GM18502 (cell line): Measurements from ENCODE around the gene ZNF823.
"Not testable (repeated sequence)": the region's sequence is repeated elsewhere in the genome, so short reads cannot be mapped to it uniquely, and the experiment has no call there.

Experiments
- ATAC-seq: cut with Tn5 transposase; IDR thresholded peaks from one replicate; pipeline ENCODE4 v1.9.1; 2021; ENCODE audit warnings: mild to moderate bottlenecking; ENCODE audit not compliant: unreplicated experiment, poor library complexity

Gene ZNF823

DNA sequence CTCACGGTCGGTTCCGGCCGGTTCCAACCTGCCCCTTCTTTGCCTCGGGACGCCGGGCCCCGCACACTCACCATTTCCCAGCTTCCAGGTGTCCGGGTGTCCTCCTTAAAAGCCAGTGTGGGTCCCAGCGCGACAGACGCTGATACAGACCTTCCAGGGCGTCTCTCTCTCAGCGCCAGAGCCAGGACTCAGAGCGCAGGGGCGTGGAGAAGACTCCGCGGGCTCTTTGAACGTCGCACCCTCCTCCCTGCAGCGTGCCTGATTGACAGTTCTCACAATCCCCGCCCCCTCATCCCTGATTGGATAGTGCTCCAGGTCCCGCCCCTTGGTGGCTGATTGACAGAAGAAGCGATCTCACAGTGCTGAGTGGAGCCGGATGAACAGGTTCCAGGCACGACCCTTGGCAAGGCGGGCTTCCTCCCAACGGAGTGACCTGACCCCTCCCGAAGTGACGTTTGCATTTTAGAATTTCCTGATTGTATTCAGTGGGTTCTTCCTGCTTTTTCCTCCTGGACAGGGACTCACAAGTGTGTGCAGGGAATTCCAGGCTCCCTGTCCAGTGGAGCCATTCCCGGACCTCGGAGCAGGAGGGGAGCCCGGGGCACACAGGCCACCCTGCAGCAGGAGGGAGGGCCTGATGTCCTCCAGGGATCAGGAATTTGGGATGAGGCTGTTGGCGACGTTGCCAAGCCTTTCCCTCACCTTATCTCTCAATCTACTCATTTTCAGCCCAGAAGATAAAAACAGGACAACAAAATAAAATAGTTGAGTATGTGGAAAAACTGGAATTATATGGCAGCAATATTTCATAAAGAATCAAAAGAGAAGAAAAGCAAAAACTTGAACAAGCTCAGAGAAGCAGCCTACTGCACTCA lies at the start of gene ZNF823:
TSS of gene ZNF823 (minus strand) at position 201 of the 875 bp plus-strand sequence. CDS start at position 74, 127 bp downstream.
- peak; percentile 95 for ATAC-seq

- no peak for ATAC-seq
Measured at GRCh38 chr19:11787536-11787935, 48.8 kb upstream of the ZNF823 start.

DNA sequence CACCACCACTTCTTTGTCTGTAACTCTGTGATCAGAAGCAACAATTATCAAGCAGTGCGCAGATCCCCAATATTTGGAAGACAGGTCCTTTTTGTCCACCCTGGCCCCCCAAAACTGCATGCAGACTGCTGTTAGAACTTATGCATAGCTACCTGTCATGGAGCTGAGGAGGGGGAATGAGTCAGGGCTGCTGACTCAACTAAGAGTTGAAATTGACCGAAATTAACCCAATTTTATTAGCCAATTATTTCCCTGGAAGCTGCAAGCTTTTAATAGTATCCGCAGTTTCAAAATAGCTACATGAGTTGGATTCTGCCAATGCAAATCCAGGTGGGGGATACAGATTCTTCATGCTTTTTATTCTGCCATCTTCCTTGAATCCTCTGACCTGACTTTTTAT lies 45.6 kb upstream of the ZNF823 start:
- no peak for ATAC-seq

DNA sequence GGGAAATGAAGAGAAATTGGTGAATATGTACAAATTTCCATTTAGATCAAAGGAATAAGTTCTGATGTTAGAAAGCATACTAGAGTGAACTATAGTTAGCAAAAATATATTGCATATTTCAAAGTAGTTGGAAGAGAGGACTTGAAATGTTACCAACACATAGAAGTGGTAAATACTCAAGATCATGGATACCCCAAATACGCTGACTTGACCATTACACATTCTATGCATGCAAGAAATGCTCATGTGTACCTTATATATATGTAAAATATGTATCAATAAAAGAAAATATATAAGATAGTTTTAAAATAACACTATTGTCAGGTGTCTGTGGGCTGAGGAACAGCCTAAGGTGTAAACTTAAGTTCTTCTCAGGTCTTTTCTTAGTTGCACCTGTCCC lies 45.0 kb upstream of the ZNF823 start:
- no peak for ATAC-seq

DNA sequence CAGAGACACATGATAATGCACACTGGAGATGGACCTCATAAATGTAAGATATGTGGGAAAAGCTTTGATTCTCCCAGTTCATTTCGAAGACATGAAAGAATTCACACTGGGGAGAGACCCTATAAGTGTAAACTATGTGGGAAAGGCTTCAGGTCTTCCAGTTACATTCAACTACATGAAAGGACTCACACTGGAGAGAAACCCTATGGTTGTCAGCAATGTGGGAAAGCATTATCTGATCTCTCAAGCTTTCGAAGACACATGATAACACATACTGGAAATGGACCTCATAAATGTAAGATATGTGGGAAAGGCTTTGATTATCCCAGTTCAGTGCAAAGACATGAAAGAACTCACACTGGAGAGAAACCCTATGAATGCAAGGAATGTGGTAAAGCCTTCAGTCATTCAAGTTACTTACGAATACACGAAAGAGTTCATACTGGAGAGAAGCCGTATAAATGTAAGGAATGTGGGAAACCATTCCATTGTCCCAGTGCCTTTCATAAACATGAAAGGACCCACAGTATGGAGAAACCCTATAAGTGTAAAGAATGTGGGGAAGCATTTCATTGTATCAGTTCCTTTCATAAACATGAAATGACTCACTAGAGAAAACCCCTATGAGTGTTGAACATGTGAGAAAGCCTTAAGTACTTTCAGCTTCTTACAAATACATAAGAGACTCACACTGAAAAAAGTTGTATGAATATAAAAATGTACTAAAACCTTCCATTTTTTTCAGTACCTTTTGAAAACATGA lies 42.7 kb upstream of the ZNF823 start:
- no peak for ATAC-seq

DNA sequence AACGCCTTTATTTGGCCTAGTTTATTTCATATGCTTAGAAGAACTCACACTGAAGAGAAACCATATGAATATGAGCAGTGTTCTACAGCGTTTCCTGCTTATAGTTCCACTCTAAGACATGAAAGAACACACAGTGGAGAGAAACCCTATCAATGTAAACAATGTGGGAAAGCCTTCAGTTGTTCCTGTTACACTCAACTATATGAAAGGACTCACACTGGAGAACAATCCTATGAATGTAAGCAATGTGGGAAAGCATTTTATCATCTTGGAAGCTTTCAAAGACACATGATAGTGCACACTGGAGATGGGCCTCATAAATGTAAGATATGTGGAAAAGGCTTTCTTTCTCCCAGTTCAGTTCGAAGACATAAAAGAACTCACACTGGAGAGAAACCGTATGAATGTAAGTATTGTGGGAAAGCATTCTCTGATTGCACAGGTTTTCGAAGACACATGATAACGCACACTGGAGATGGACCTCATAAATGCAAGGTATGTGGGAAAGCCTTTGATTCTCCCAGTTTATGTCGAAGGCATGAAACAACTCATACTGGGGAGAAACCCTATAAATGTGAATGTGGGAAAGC lies 41.8 kb upstream of the ZNF823 start:
- no peak for ATAC-seq

DNA sequence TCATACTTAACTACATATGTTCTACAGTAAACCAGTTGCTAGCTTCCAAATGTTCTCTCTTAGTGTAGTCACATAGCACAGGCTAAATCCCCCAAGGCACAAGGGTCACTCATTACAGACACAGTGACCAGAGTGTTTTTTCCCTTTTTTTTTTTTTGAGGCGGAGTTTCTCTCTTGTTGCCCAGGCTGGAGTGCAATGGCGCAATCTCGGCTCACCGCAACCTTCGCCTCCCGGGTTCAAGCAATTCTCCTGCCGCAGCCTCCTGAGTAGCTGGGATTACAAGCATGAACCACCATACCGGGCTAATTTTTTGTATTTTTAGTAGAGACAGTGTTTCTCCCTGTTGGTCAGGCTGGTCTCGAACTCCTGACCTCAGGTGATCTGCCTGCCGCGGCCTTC lies 37.9 kb upstream of the ZNF823 start:
- ATAC-seq = not testable (repeated sequence)

- ATAC-seq = not testable (repeated sequence)
Measured at GRCh38 chr19:11771520-11771919, 32.8 kb upstream of the ZNF823 start.

DNA sequence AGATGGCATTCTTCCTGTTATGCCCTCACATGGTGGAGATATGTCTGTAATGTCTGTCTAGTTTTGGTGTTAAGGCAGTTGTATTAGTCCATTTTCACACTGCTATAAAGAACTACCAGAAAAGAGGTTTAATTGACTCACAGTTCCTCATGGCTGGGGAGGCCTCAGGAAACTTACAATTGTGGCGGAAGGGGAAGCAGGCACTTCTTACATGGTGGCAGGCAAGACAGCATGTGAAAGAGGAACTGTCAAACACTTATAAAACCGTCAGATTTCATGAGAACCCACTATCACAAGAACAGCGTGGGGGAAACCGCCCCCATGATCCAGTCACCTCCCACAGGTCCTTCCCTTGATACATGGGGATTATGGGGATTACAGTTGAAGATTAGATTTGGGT lies 31.2 kb upstream of the ZNF823 start:
- no peak for ATAC-seq

DNA sequence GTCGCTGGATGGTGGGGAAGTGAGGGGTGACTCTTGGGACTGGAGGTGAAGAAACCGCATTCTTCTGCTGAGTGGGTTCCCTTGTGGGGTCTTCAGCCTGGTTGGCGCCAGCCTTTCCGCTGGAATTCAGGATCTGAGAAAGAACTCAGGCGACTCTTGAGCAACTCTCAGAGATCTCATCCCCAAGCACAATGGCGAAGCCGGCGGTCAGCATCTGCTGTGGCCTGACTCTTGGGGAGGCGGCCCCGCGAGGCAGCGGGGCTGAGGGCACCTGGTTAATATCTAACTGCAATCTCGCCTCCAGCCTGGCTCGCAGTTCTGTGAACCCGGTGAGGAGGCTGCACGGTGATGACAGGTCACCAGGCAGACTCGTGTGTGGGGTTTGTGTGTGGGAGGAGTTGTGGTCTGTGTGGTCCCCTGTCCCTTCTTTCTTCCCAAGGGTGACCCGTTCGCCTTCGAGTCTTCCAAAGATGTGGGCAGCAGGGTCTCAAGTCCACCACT lies 28.9 kb upstream of the ZNF823 start:
- ATAC-seq = no peak

- ATAC-seq = peak; percentile 93
Measured at GRCh38 chr19:11766597-11767591, 28.1 kb upstream of the ZNF823 start, which contains the start of gene ZNF441. Gene ZNF441, plus strand, starts transcription at chr19:11767000. Its CDS starts 194 bp downstream, at chr19:11767194.

GRCh38 chr19:11763611-11764010 lies 24.9 kb upstream of the ZNF823 start:
- no peak for ATAC-seq

GRCh38 chr19:11763117-11763516 lies 24.4 kb upstream of the ZNF823 start:
- ATAC-seq = no peak

DNA sequence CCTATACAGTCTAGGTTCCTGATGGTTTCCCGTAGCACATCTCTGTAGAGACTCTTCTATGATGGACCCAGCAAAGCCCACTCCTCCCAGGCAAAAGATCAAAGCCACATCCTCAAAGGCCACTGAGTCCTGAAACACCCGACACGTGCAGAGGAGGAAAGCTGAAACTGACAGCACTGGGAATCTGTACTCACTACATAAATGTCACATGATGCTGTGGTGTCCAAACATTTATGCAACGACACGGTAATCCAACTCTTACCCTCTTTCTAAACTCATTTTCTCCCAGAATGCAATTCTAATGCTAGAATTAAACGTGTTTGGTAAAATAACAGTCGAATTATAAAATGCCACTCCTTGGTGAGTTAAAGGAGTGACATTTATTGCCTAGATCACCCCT lies 21.1 kb upstream of the ZNF823 start:
- no peak for ATAC-seq

GRCh38 chr19:11756965-11757364 lies 18.2 kb upstream of the ZNF823 start:
- ATAC-seq = no peak

DNA sequence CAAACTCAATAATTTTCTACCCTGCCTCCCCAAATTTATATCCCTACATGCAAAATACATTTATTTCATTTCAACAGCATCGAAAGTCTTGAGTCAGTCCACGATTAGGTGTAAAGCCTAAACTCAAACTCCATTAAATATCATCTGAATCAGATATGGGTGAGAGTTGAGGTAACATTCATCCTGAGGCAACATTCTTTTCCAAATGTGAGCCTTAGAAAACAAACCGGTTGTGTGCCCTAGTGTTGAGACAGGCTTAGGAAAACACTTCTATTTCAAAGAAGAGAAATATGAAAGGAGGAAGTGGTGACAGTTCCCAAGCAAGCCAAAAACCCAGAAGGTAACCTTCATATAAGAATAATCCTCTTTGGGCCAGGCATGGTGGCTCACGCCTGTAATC lies 15.9 kb upstream of the ZNF823 start:
- ATAC-seq = no peak

- no peak for ATAC-seq
Measured at GRCh38 chr19:11752244-11752736, 13.5 kb upstream of the ZNF823 start.

DNA sequence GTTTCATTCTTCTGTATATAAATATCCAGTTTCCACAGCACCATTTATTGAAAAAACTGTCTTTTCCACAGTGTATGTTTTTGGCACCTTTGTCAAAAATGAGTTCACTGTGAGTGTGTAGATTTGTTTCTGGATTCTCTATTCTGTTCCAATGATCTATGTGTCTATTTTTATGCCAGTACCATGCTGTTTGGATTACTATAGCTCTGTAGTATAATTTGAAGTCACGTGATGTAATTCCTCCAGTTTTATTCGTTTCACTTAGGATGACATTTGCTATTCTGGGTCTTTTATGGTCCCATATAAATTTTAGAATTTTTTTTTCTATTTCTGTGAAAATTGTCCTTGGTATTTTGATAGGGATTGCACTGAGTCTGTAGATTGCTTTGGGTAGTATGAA lies 11.0 kb upstream of the ZNF823 start:
- ATAC-seq = no peak

DNA sequence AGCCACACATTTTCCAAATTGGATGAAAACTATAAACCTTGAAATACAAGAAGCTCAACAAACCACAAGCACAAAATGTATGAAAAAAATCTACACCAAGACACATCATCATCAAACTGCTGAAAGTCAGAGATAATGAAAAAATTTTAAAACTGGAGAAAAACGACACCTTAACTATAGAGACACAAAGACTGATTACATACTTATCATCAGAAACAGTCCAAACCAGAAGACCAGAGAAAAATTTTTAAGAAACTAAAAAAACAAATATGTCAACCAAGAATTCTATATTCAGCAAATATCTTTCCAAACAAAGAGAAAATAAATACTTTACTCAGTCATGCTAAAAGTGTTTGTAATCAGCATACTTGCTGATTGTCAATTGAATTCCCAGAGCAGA lies 8.5 kb upstream of the ZNF823 start:
- ATAC-seq = no peak
